Measurements from ENCODE around the gene ARMC5. TPM values are rescaled to one million over a fixed set of nuclear protein-coding genes. Genes with fewer than 3 reads are reported as not detected.

Gene ARMC5
- total RNA-seq, 4 donors from 2014 or later, result 13.9 to 24.3 (median 19.4) TPM

DNA sequence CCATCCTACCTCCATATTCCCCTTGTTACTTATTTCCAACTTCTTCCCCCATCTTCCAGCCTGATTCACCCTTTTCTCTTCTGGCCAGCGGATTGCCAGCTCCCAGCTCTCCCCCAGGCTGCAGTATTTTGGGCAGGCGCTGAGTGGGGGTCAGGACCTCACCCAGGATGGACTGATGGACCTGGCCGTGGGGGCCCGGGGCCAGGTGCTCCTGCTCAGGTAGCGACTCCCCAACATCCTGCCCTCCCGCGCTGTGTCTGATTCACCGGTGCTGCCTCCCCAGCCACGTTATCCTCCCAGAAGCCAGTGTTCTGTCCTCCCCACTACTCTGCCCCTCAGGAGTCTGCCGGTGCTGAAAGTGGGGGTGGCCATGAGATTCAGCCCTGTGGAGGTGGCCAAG is 46.6 kb upstream of the ARMC5 start:
- TF ChIP-seq POLR2A (IDR thresholded peaks at IDR 0.05), result no peak
- TF ChIP-seq, protein P1, sequence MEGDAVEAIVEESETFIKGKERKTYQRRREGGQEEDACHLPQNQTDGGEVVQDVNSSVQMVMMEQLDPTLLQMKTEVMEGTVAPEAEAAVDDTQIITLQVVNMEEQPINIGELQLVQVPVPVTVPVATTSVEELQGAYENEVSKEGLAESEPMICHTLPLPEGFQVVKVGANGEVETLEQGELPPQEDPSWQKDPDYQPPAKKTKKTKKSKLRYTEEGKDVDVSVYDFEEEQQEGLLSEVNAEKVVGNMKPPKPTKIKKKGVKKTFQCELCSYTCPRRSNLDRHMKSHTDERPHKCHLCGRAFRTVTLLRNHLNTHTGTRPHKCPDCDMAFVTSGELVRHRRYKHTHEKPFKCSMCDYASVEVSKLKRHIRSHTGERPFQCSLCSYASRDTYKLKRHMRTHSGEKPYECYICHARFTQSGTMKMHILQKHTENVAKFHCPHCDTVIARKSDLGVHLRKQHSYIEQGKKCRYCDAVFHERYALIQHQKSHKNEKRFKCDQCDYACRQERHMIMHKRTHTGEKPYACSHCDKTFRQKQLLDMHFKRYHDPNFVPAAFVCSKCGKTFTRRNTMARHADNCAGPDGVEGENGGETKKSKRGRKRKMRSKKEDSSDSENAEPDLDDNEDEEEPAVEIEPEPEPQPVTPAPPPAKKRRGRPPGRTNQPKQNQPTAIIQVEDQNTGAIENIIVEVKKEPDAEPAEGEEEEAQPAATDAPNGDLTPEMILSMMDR (IDR thresholded peaks at IDR 0.05 in 4 of 5, conservative IDR thresholded peaks at IDR 0.05 in 1 of 5), result no peak
- intact Hi-C loops (cut with DNase I; ENCODE audit: low total_unique reads) (no loop called here), in situ Hi-C loops (cut with MboI; ENCODE audit: low sequenced_read_pairs in 4 of 4) (loop anchor here in 1 of 4 donors (25.0 kb wide), 1 partner anchor 200 kb away; the partner anchor contains the start of genes PYCARD, PYDC1 and TRIM72)
- Histone ChIP-seq H3K9me3 (no peaks in the 10 kb centered on the region), H3K4me1 (no peaks in the 10 kb centered on the region), H3K27me3 (peaks cover 0 to 4% (median 0%) of the 10 kb centered on the region in 3 donors), H3K4me3 (no peak overlapping the region), H3K27ac (no peak overlapping the region), H3K36me3 (no peaks in the 10 kb centered on the region)
- DNase-seq, result no peak
- no peak for ATAC-seq

DNA sequence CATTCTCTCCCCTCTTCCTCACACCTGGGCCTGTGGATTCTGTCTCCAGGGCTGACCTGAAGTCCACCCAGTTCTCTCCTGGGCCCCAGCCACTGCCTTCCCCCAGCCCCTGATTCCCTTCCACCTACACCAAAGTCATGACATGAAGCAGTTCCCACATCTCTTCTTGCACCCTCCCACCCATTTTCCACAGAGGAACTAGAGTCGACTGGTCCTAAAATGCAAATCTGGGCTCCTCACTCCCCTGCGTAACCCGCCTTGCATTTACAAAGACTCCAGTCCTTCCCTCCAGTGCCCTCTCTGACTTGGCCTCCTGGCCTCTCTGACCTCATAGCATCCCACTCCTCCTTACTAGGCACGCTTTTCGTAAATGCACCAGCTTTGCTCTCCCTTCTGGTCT is 45.9 kb upstream of the ARMC5 start:
- Histone ChIP-seq H3K9me3 (no peaks in the 10 kb centered on the region), H3K4me1 (no peaks in the 10 kb centered on the region), H3K36me3 (no peaks in the 10 kb centered on the region), H3K27ac (no peak overlapping the region), H3K4me3 (no peak overlapping the region), H3K27me3 (peaks cover 0 to 4% (median 0%) of the 10 kb centered on the region in 3 donors)
- intact Hi-C loops (cut with DNase I; ENCODE audit: low total_unique reads) (no loop called here), in situ Hi-C loops (cut with MboI; ENCODE audit: low sequenced_read_pairs in 4 of 4) (loop anchor here in 1 of 4 donors (25.0 kb wide), 1 partner anchor 201 kb away; the partner anchor contains the start of genes PYCARD, PYDC1 and TRIM72)
- TF ChIP-seq POLR2A (IDR thresholded peaks at IDR 0.05), result no peak
- TF ChIP-seq, protein P1 (IDR thresholded peaks at IDR 0.05 in 4 of 5, conservative IDR thresholded peaks at IDR 0.05 in 1 of 5), result no peak
- DNase-seq, result no peak
- no peak for ATAC-seq

DNA sequence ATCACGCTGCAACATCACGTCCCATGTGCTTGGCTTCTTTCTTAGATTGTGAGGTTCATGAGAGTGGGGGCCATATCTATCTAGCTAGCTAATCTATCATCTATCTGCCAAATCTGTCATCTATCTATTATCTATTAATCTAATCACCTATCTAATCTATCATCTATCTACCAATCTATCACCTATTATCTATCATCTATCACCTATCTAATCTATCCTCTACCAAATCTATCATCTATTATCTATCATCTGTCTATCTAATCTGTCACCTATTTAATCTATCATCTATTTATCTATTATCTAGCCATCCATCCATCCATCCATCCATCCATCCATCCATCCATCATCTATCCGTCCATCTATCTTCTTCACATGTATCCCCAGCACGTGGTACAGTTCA is 45.4 kb upstream of the ARMC5 start:
- Histone ChIP-seq H3K4me1 (no peaks in the 10 kb centered on the region), H3K27ac (no peak overlapping the region), H3K27me3 (peaks cover 0 to 4% (median 0%) of the 10 kb centered on the region in 3 donors), H3K9me3 (no peaks in the 10 kb centered on the region), H3K36me3 (no peaks in the 10 kb centered on the region), H3K4me3 (no peak overlapping the region)
- ATAC-seq (no peak), DNase-seq (no peak)
- no peak for TF ChIP-seq POLR2A (IDR thresholded peaks at IDR 0.05)
- TF ChIP-seq, protein P1 (IDR thresholded peaks at IDR 0.05 in 4 of 5, conservative IDR thresholded peaks at IDR 0.05 in 1 of 5), result no peak
- intact Hi-C loops (cut with DNase I; ENCODE audit: low total_unique reads) (no loop called here), in situ Hi-C loops (cut with MboI; ENCODE audit: low sequenced_read_pairs in 4 of 4) (loop anchor here in 1 of 4 donors (25.0 kb wide), 1 partner anchor 202 kb away; the partner anchor contains the start of genes PYCARD, PYDC1 and TRIM72)

DNA sequence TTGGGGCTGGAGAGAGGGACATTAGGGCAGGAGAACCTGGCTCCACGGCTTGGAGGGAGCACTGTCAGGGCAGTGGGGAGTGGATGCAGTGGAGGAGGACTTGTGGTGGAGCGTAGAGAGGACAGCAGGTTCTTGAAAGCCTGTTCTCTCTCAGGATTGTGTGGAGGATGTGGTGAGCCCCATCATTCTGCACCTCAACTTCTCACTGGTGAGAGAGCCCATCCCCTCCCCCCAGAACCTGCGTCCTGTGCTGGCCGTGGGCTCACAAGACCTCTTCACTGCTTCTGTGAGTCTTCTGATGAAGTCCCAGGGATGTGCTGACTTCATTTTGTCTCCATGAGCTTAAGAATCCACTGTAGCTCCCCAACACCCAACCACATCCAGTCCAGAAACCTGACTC is 44.6 kb upstream of the ARMC5 start:
- H3K4me1 ChIP-seq, result no peaks in the 10 kb centered on the region
- H3K27me3 ChIP-seq, result peaks cover 0 to 4% (median 0%) of the 10 kb centered on the region in 3 donors
- H3K4me3 ChIP-seq, result no peak overlapping the region
- H3K27ac ChIP-seq, result no peak overlapping the region
- intact Hi-C loops (cut with DNase I; ENCODE audit: low total_unique reads), result no loop called here
- no peaks in the 10 kb centered on the region for H3K9me3 ChIP-seq
- ATAC-seq (no peak), DNase-seq (no peak)
- TF ChIP-seq, protein P1 (IDR thresholded peaks at IDR 0.05 in 4 of 5, conservative IDR thresholded peaks at IDR 0.05 in 1 of 5), result no peak
- TF ChIP-seq POLR2A (IDR thresholded peaks at IDR 0.05), result no peak
- no peaks in the 10 kb centered on the region for H3K36me3 ChIP-seq
- in situ Hi-C loops (cut with MboI; ENCODE audit: low sequenced_read_pairs in 4 of 4), result loop anchor here in 1 of 4 donors (25.0 kb wide), 1 partner anchor 202 kb away; the partner anchor contains the start of genes PYCARD, PYDC1 and TRIM72

All from gastrocnemius medialis (tissue), 4 donors.